Activated CD4-positive, CD25-positive, alpha-beta regulatory T cell (primary cell): ENCODE results near the gene RBM24.
"Not testable (repeated sequence)": the region's sequence is repeated elsewhere in the genome, so short reads cannot be mapped to it uniquely, and the experiment has no call there.

Source experiments
- DNase-seq, 4 experiments: peaks; one replicate each; lab custom pipeline; 2025; lab: John Stamatoyannopoulos, UW

The RBM24 gene

GRCh38 chr6:17291778-17292177, 10.6 kb downstream of the RBM24 start:
- no peak for DNase-seq

GRCh38 chr6:17292600-17293133, 11.5 kb downstream of the RBM24 start:
- DNase-seq = no peak

- no peak for DNase-seq
These were observed 12.2 kb downstream of the RBM24 start for GRCh38 chr6:17293395-17293794.

GRCh38 chr6:17297271-17298080, 16.3 kb downstream of the RBM24 start:
- no peak for DNase-seq

- no peak for DNase-seq
These were observed 17.1 kb downstream of the RBM24 start for GRCh38 chr6:17298257-17298656.

- DNase-seq = no peak
These were observed 18.1 kb downstream of the RBM24 start for GRCh38 chr6:17299222-17299621.

- no peak for DNase-seq
These were observed 18.6 kb downstream of the RBM24 start for GRCh38 chr6:17299750-17300149.

GRCh38 chr6:17300637-17301036, 19.5 kb downstream of the RBM24 start:
- DNase-seq = no peak

GRCh38 chr6:17303444-17303843, 22.3 kb downstream of the RBM24 start:
- DNase-seq = no peak

- DNase-seq = no peak
These were observed 24.2 kb downstream of the RBM24 start for GRCh38 chr6:17305219-17306001.

- no peak for DNase-seq
These were observed 30.6 kb downstream of the RBM24 start for GRCh38 chr6:17311595-17312311.

- DNase-seq = not testable (repeated sequence)
These were observed 32.1 kb downstream of the RBM24 start for GRCh38 chr6:17313238-17313637.

GRCh38 chr6:17313971-17314370, 32.8 kb downstream of the RBM24 start:
- DNase-seq = no peak

- no peak for DNase-seq
These were observed 34.1 kb downstream of the RBM24 start for GRCh38 chr6:17315262-17315661.

GRCh38 chr6:17318435-17319165, 37.4 kb downstream of the RBM24 start:
- DNase-seq = no peak

GRCh38 chr6:17320266-17320665, 39.1 kb downstream of the RBM24 start:
- DNase-seq = not testable (repeated sequence)

- DNase-seq = no peak
These were observed 50.1 kb downstream of the RBM24 start for GRCh38 chr6:17331238-17331637.

- no peak for DNase-seq
These were observed 53.1 kb downstream of the RBM24 start for GRCh38 chr6:17334265-17334664.

GRCh38 chr6:17336425-17336824, 55.3 kb downstream of the RBM24 start:
- no peak for DNase-seq

GRCh38 chr6:17339308-17339670, 58.1 kb downstream of the RBM24 start:
- no peak for DNase-seq

- no peak for DNase-seq
These were observed 60.1 kb downstream of the RBM24 start for GRCh38 chr6:17341117-17341805.
